GM12878 (cell line): Measurements from ENCODE around the gene CHPT1. TPM values are rescaled to one million over a fixed set of nuclear protein-coding genes. Genes with fewer than 3 reads are reported as not detected.

Source experiments
- ATAC-seq: fragments of 200-7000 bp; cut with Tn5 transposase; 3 replicates; pipeline ENCODE4 v1.9.1; 2020; ENCODE audit warnings: mild to moderate bottlenecking, moderate library complexity
- BruUV-seq: library from RNA; stranded (reverse); fragments of 400-500 nt; replicated peaks from 2 replicates; lab custom pipeline; 2021; lab: Mats Ljungman, UMichigan
- CTCF ChIA-PET: fragments of 300-600 bp; sonication (Branson Sonifier 250); formaldehyde crosslinking; extraction: SDS; loops from one replicate; lab custom pipeline; 2021; ENCODE audit warnings: inconsistent platforms; lab: Yijun Ruan, JAX
- POLR2A ChIA-PET: fragments of 350-600 bp; formaldehyde crosslinking; extraction: SDS; loops from one replicate; lab custom pipeline; 2021; ENCODE audit warnings: inconsistent platforms; lab: Charles Lee
- RAD21 ChIA-PET: fragments of 300-600 bp; sonication (Branson Sonifier 250); formaldehyde crosslinking; loops from one replicate; lab custom pipeline; 2023; ENCODE audit warnings: antibody characterized with exemption; ENCODE audit not compliant: unreplicated experiment; lab: Charles Lee
- SMC1A ChIA-PET: fragments of 300-600 bp; sonication (Branson Sonifier 250); formaldehyde crosslinking; loops from one replicate; lab custom pipeline; 2023; ENCODE audit not compliant: unreplicated experiment, uncharacterized antibody; lab: Charles Lee
- DNase-seq: peaks from one replicate; pipeline ENCODE4 v3.0.0-alpha.2; 2011; ENCODE audit warnings: low read depth, low spot score
- FAIRE-seq: peaks from 3 replicates; lab custom pipeline; 2011; peaks lifted over from hg19 to GRCh38; lab: Jason Lieb, UNC
- H2AFZ ChIP-seq: 2 replicates; pipeline ENCODE4 v1.6.0; 2011; ENCODE audit warnings: low read depth, low read length, control low read depth; ENCODE audit not compliant: control insufficient read depth
- H3K27ac ChIP-seq: 2 replicates; pipeline ENCODE4 v1.5.1; 2011; ENCODE audit warnings: control low read depth; ENCODE audit not compliant: control insufficient read depth, insufficient read depth
- H3K27me3 ChIP-seq, 2 experiments: replicated peaks in 1 of 2; 2 replicates each; pipeline versions ENCODE4 v1.6.0 to v1.6.1; 2011; ENCODE audit warnings: low read length in 1 of 2; ENCODE audit not compliant: control insufficient read depth in 2 of 2, insufficient read depth in 2 of 2
- H3K36me3 ChIP-seq, 2 experiments: 2 replicates each; pipeline ENCODE4 v1.5.1; 2011; ENCODE audit warnings: low read length in 1 of 2; ENCODE audit not compliant: control insufficient read depth in 2 of 2, insufficient read depth in 2 of 2
- H3K4me1 ChIP-seq: 2 replicates; pipeline ENCODE4 v1.6.1; 2011; ENCODE audit warnings: mild to moderate bottlenecking, low read length, moderate library complexity, mixed read lengths; ENCODE audit not compliant: control insufficient read depth, insufficient read depth
- H3K4me2 ChIP-seq: 2 replicates; pipeline ENCODE4 v1.6.0; 2011; ENCODE audit warnings: control low read depth; ENCODE audit not compliant: control insufficient read depth, insufficient read depth
- H3K4me3 ChIP-seq: fragments of 200-600 bp; sonication (generic); 2 replicates; pipeline ENCODE4 v1.5.1; 2016
- H3K79me2 ChIP-seq: 2 replicates; pipeline ENCODE4 v1.6.0; 2011; ENCODE audit warnings: low read length; ENCODE audit not compliant: control insufficient read depth, insufficient read depth
- H3K9ac ChIP-seq: 2 replicates; pipeline ENCODE4 v1.8.0; 2011; ENCODE audit warnings: low read length, control low read depth, mixed read lengths; ENCODE audit not compliant: control insufficient read depth, insufficient read depth
- H3K9me3 ChIP-seq: replicated peaks from 3 replicates; pipeline ENCODE4 v1.5.1; 2011; ENCODE audit warnings: mild to moderate bottlenecking, low read length; ENCODE audit not compliant: control insufficient read depth, insufficient read depth
- H4K20me1 ChIP-seq: 2 replicates; pipeline ENCODE4 v1.6.0; 2011; ENCODE audit not compliant: control insufficient read depth, insufficient read depth
- BRCA1 ChIP-seq: IDR thresholded peaks from 2 replicates; pipeline ENCODE4 v1.6.1; 2011; ENCODE audit warnings: low read depth, low read length, improper control_type of control experiment
- CHD4 ChIP-seq: fragments of 200-600 bp; sonication (generic); IDR thresholded peaks from 2 replicates; pipeline ENCODE4 v1.6.1; 2016; ENCODE audit warnings: mild to moderate bottlenecking
- CREB1 ChIP-seq: IDR thresholded peaks from 2 replicates; pipeline ENCODE4 v1.6.1; 2012; ENCODE audit warnings: low read depth, mild to moderate bottlenecking, inconsistent platforms
- MAX ChIP-seq: IDR thresholded peaks from 2 replicates; pipeline ENCODE4 v1.6.1; 2012; ENCODE audit warnings: low read depth, low read length, improper control_type of control experiment
- MTA2 ChIP-seq: fragments of 450-650 bp; IDR thresholded peaks from 2 replicates; pipeline ENCODE4 v1.6.1; 2016; ENCODE audit warnings: low read depth, mild to moderate bottlenecking, moderate library complexity
- RAD21 ChIP-seq: IDR thresholded peaks from 2 replicates; pipeline ENCODE4 v1.6.1; 2011; ENCODE audit warnings: mild to moderate bottlenecking, low read depth, low read length, moderate library complexity; ENCODE audit not compliant: insufficient read depth
- RAD51 ChIP-seq: fragments of 450-650 bp; IDR thresholded peaks from 2 replicates; pipeline ENCODE4 v1.6.1; 2016; ENCODE audit warnings: moderate library complexity, mild to moderate bottlenecking, inconsistent platforms
- RB1 ChIP-seq: fragments of 450-650 bp; formaldehyde crosslinking; IDR thresholded peaks from 2 replicates; pipeline ENCODE4 v1.6.1; 2017; ENCODE audit warnings: mild to moderate bottlenecking, borderline replicate concordance
- RELA ChIP-seq: fragments of 450-650 bp; IDR thresholded peaks from 2 replicates; pipeline ENCODE4 v1.8.0; 2014; ENCODE audit warnings: borderline replicate concordance; ENCODE audit not compliant: partially characterized antibody
- SMAD5 ChIP-seq: IDR thresholded peaks from 2 replicates; pipeline ENCODE4 v1.6.1; 2016; ENCODE audit warnings: antibody characterized with exemption, low read depth
- SMARCA5 ChIP-seq: fragments of 450-650 bp; IDR thresholded peaks from 2 replicates; pipeline ENCODE4 v1.6.1; 2017; ENCODE audit warnings: mild to moderate bottlenecking
- SMC3 ChIP-seq: IDR thresholded peaks from 2 replicates; pipeline ENCODE4 v1.6.1; 2011; ENCODE audit warnings: low read length, improper control_type of control experiment, borderline replicate concordance
- YBX1 ChIP-seq: fragments of 450-650 bp; IDR thresholded peaks from 2 replicates; pipeline ENCODE4 v1.6.1; 2016; ENCODE audit warnings: antibody characterized with exemption
- ZNF207 ChIP-seq: fragments of 450-650 bp; IDR thresholded peaks from 2 replicates; pipeline ENCODE4 v1.6.1; 2014; ENCODE audit warnings: antibody characterized with exemption, mild to moderate bottlenecking, borderline replicate concordance
- ZNF217 ChIP-seq: fragments of 450-650 bp; IDR thresholded peaks from 2 replicates; pipeline ENCODE4 v1.6.1; 2017; ENCODE audit warnings: antibody characterized with exemption, mild to moderate bottlenecking
- WGBS: methylation state at CpG from one replicate; pipeline ENCODE4 v1.1.6; 2016; ENCODE audit warnings: low lambda C conversion rate; ENCODE audit not compliant: insufficient replicate concordance, insufficient coverage; ENCODE audit errors: missing lambda C conversion rate; 5-methylcytosine and 5-hydroxymethylcytosine counted together
- in situ Hi-C: fragments of 300-500 bp; cut with MboI; formaldehyde crosslinking; loops from 9 replicates; pipeline ENCODE4 v1.14.3; 2018; ENCODE audit warnings: mixed read lengths
- intact Hi-C: fragments of 100-400 bp; cut with micrococcal nuclease; formaldehyde crosslinking; loops from one replicate; pipeline ENCODE4 v1.14.2; 2022; ENCODE audit not compliant: unreplicated experiment
- polyA plus RNA-seq, 11 experiments: library from polyadenylated mRNA; depleted of rRNA in 4 of 11; unstranded in 6 of 11; stranded (reverse) in 5 of 11; fragments of >200 nt; fragmentation: Nextera tagmentation in 4 of 11; fragmentation: Illumina TruSeq in 1 of 11; extraction: Ambion mirVana in 4 of 11; extraction: Trizol in 1 of 11; gene quantifications; 1 replicate in 1 of 11; 2 replicates in 10 of 11; pipeline versions ENCODE4 v1.2.1 to v1.2.3, GENCODE V29; 2011 to 2016; ENCODE audit warnings: inconsistent platforms in 2 of 11, missing spikeins in 2 of 11, low read depth in 1 of 11
- total RNA-seq, 4 experiments: library from RNA; depleted of rRNA in 3 of 4; stranded (reverse); fragments of >200 nt in 3 of 4; fragmentation: Illumina TruSeq in 1 of 4; extraction: Trizol in 1 of 4; gene quantifications; 2 replicates each; pipeline versions ENCODE4 v1.2.1 to v1.2.3, GENCODE V29; 2013 to 2021
- TF ChIP-seq, protein P1 (sequence below), 3 experiments: IDR thresholded peaks in 2 of 3; conservative IDR thresholded peaks in 1 of 3; 2 replicates each; pipeline ENCODE4 v1.5.1; 2011; ENCODE audit warnings: low read depth in 3 of 3, low read length in 3 of 3, mild to moderate bottlenecking in 3 of 3, control low read depth in 2 of 3, moderate library complexity in 2 of 3, inconsistent platforms in 1 of 3, mixed read lengths in 1 of 3; ENCODE audit not compliant: control insufficient read depth in 2 of 3, insufficient read depth in 1 of 3; ENCODE audit errors: extremely low read depth in 1 of 3
- TF ChIP-seq, protein P2 (sequence below): fragments of 450-650 bp; IDR thresholded peaks from 2 replicates; pipeline ENCODE4 v1.6.1; 2018; ENCODE audit warnings: mild to moderate bottlenecking, low read depth, moderate library complexity; ENCODE audit not compliant: partially characterized antibody
- TF ChIP-seq, protein P3 (sequence below): fragments of 450-650 bp; IDR thresholded peaks from 2 replicates; pipeline ENCODE4 v1.6.1; 2016; ENCODE audit warnings: mild to moderate bottlenecking

CHPT1 gene
- total and polyA plus RNA-seq, 10 of the 15 experiments (the other 5 are each of a cell fraction or from before 2014, with no cell fraction given), result 0.85 to 10.2 (median 3.9) TPM

- ChIA-PET SMC1A (interaction anchor here (0.6 to 2.3 kb wide), 19 partner anchors 12 to 345 kb away, joined by 3 to 12 read pairs (median 3); no protein-coding TSS in a partner anchor), POLR2A (interaction anchor here (0.6 kb wide), 1 partner anchor 127 kb away, joined by 3 read pairs; no protein-coding TSS in a partner anchor), CTCF (interaction anchor here (0.5 to 4.3 kb wide), 40 partner anchors 8 to 1051 kb away, joined by 3 to 34 read pairs (median 4); partner anchors contain the start of genes ARL1 and GNPTAB), RAD21 (interaction anchor here (0.7 to 2.7 kb wide), 11 partner anchors 24 to 352 kb away, joined by 3 to 12 read pairs (median 4); partner anchors contain the start of genes ARL1 and GNPTAB)
- Histone ChIP-seq H3K9me3 (no peaks in the 10 kb centered on the region), H3K9ac (no peak overlapping the region), H2AFZ (no peak overlapping the region), H4K20me1 (no peaks in the 10 kb centered on the region), H3K79me2 (no peaks in the 10 kb centered on the region), H3K4me2 (no peak overlapping the region), H3K4me3 (no peak overlapping the region), H3K4me1 (no peaks in the 10 kb centered on the region), H3K27ac (no peak overlapping the region), H3K27me3 (no peaks in the 10 kb centered on the region), H3K36me3 (peaks cover 0 to 5% of the 10 kb centered on the region in 2 experiments; a peak in 3 of 4 replicates)
- ATAC-seq (peak; percentile 80), FAIRE-seq (no peak), DNase-seq (no peak)
- 62% methylated on average over 5 of the region's 5 CpGs for WGBS
- intact Hi-C loops, result loop anchor here (1.0 to 5.0 kb wide), 3 partner anchors 189 to 345 kb away; no protein-coding TSS in a partner anchor
- no TSS peak for BruUV-seq
- in situ Hi-C loops, result loop anchor here (5.0 kb wide), 1 partner anchor 347 kb away; no protein-coding TSS in a partner anchor
- TF ChIP-seq SMARCA5 (no peak), RELA (no peak), RAD21 (peak; percentile 87), SMAD5 (no peak), ZNF217 (no peak), MAX (no peak), YBX1 (no peak), SMC3 (peak; percentile 71; the same call in 1 of the 2 replicates), ZNF207 (no peak), RAD51 (no peak), CREB1 (no peak), CHD4 (no peak), BRCA1 (no peak), MTA2 (no peak), RB1 (no peak)
- TF ChIP-seq, protein P1, sequence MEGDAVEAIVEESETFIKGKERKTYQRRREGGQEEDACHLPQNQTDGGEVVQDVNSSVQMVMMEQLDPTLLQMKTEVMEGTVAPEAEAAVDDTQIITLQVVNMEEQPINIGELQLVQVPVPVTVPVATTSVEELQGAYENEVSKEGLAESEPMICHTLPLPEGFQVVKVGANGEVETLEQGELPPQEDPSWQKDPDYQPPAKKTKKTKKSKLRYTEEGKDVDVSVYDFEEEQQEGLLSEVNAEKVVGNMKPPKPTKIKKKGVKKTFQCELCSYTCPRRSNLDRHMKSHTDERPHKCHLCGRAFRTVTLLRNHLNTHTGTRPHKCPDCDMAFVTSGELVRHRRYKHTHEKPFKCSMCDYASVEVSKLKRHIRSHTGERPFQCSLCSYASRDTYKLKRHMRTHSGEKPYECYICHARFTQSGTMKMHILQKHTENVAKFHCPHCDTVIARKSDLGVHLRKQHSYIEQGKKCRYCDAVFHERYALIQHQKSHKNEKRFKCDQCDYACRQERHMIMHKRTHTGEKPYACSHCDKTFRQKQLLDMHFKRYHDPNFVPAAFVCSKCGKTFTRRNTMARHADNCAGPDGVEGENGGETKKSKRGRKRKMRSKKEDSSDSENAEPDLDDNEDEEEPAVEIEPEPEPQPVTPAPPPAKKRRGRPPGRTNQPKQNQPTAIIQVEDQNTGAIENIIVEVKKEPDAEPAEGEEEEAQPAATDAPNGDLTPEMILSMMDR (IDR thresholded peaks at IDR 0.05 in 2 of 3, conservative IDR thresholded peaks at IDR 0.05 in 1 of 3; ENCODE audit: control insufficient read depth in 2 of 3, extremely low read depth in 1 of 3, insufficient read depth in 1 of 3, low read depth in 3 of 3, low read length in 3 of 3), result peak; percentile 68 to 83 (median 76)
- TF ChIP-seq, protein P2, sequence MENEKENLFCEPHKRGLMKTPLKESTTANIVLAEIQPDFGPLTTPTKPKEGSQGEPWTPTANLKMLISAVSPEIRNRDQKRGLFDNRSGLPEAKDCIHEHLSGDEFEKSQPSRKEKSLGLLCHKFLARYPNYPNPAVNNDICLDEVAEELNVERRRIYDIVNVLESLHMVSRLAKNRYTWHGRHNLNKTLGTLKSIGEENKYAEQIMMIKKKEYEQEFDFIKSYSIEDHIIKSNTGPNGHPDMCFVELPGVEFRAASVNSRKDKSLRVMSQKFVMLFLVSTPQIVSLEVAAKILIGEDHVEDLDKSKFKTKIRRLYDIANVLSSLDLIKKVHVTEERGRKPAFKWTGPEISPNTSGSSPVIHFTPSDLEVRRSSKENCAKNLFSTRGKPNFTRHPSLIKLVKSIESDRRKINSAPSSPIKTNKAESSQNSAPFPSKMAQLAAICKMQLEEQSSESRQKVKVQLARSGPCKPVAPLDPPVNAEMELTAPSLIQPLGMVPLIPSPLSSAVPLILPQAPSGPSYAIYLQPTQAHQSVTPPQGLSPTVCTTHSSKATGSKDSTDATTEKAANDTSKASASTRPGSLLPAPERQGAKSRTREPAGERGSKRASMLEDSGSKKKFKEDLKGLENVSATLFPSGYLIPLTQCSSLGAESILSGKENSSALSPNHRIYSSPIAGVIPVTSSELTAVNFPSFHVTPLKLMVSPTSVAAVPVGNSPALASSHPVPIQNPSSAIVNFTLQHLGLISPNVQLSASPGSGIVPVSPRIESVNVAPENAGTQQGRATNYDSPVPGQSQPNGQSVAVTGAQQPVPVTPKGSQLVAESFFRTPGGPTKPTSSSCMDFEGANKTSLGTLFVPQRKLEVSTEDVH, result no peak
- TF ChIP-seq, protein P3, sequence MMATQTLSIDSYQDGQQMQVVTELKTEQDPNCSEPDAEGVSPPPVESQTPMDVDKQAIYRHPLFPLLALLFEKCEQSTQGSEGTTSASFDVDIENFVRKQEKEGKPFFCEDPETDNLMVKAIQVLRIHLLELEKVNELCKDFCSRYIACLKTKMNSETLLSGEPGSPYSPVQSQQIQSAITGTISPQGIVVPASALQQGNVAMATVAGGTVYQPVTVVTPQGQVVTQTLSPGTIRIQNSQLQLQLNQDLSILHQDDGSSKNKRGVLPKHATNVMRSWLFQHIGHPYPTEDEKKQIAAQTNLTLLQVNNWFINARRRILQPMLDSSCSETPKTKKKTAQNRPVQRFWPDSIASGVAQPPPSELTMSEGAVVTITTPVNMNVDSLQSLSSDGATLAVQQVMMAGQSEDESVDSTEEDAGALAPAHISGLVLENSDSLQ, result no peak
Measured at GRCh38 chr12:101759396-101760047, 62.1 kb downstream of the CHPT1 start.
